Liver (tissue), 2 donors: ENCODE results near the gene NEK5.

ENCODE experiments used
- TF ChIP-seq, protein P1 (sequence below): IDR thresholded peaks from 2 replicates; pipeline ENCODE4 v1.6.1; 2016; ENCODE audit warnings: antibody characterized with exemption
- TF ChIP-seq, protein P2 (sequence below): fragments of 150-350 bp; IDR thresholded peaks from 2 replicates; pipeline ENCODE4 v1.5.1; 2017; ENCODE audit warnings: improper control_type of control experiment, low read depth, low read length; ENCODE audit not compliant: missing input control
- donor health status: healthy.

DNA sequence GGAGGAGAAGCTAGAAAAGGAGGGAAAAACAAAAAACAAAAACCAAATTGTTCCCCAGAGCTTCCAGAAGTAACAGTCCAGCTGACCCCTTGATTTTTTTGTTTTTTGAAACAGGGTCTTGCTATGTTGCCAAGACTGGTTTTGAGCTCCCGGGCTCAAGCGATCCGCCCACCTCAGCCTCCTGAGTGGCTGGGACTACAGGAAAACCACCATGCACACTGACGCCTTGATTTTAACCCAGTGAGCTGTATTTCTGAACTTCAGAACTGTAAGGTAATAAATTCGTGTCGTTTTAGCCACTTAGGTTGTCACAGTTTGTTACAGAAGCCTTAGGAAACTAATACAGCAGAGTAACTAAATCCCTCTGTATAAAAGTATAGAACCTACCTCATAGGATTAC lies 31.6 kb upstream of the NEK5 start:
- TF ChIP-seq, protein P1, sequence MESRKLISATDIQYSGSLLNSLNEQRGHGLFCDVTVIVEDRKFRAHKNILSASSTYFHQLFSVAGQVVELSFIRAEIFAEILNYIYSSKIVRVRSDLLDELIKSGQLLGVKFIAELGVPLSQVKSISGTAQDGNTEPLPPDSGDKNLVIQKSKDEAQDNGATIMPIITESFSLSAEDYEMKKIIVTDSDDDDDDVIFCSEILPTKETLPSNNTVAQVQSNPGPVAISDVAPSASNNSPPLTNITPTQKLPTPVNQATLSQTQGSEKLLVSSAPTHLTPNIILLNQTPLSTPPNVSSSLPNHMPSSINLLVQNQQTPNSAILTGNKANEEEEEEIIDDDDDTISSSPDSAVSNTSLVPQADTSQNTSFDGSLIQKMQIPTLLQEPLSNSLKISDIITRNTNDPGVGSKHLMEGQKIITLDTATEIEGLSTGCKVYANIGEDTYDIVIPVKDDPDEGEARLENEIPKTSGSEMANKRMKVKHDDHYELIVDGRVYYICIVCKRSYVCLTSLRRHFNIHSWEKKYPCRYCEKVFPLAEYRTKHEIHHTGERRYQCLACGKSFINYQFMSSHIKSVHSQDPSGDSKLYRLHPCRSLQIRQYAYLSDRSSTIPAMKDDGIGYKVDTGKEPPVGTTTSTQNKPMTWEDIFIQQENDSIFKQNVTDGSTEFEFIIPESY, result no peak
- TF ChIP-seq, protein P2, sequence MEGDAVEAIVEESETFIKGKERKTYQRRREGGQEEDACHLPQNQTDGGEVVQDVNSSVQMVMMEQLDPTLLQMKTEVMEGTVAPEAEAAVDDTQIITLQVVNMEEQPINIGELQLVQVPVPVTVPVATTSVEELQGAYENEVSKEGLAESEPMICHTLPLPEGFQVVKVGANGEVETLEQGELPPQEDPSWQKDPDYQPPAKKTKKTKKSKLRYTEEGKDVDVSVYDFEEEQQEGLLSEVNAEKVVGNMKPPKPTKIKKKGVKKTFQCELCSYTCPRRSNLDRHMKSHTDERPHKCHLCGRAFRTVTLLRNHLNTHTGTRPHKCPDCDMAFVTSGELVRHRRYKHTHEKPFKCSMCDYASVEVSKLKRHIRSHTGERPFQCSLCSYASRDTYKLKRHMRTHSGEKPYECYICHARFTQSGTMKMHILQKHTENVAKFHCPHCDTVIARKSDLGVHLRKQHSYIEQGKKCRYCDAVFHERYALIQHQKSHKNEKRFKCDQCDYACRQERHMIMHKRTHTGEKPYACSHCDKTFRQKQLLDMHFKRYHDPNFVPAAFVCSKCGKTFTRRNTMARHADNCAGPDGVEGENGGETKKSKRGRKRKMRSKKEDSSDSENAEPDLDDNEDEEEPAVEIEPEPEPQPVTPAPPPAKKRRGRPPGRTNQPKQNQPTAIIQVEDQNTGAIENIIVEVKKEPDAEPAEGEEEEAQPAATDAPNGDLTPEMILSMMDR, result no peak
